ENCODE measurements around the gene TMEM30B.

TMEM30B gene

DNA sequence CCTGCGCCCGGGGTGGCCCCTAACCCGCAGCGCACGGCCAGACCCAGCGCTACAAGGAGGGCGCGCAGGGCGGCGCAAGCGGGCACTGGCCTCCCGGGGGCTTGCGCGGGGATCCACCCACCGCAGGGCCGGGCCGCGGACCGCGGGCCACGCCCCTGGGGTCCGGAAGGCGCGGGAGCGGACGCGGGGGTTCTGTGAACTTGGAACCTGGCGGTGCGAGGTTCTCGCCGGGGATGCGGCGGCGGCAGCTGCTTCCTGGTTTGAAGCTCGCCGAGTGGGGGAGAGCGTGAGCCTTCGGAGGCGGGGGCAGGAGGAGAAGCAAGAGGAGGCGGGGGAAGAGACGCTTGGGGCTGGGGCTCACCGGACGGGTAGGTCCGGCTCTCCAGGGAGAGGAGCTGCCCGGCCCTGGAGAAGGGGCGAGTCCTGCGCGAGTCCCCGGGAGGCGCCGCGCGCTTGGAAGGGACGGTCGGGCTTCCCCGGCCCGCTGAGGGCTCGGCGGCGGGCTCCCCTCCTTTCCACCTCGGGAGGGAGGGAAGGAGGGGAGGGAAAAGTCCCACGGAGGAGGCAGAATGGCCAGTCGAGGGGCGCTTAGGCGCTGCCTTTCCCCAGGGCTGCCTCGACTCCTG lies 40.4 kb upstream of the TMEM30B start, which contains the start of gene PRKCH (continued):
- TF ChIP-seq, protein P1, sequence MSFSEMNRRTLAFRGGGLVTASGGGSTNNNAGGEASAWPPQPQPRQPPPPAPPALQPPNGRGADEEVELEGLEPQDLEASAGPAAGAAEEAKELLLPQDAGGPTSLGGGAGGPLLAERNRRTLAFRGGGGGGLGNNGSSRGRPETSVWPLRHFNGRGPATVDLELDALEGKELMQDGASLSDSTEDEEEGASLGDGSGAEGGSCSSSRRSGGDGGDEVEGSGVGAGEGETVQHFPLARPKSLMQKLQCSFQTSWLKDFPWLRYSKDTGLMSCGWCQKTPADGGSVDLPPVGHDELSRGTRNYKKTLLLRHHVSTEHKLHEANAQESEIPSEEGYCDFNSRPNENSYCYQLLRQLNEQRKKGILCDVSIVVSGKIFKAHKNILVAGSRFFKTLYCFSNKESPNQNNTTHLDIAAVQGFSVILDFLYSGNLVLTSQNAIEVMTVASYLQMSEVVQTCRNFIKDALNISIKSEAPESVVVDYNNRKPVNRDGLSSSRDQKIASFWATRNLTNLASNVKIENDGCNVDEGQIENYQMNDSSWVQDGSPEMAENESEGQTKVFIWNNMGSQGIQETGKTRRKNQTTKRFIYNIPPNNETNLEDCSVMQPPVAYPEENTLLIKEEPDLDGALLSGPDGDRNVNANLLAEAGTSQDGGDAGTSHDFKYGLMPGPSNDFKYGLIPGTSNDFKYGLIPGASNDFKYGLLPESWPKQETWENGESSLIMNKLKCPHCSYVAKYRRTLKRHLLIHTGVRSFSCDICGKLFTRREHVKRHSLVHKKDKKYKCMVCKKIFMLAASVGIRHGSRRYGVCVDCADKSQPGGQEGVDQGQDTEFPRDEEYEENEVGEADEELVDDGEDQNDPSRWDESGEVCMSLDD (tag by site-specific recombination; IDR thresholded peaks at IDR 0.05), result peak; percentile 64; the same call in 1 of the 2 replicates
- TF ChIP-seq, protein P2, sequence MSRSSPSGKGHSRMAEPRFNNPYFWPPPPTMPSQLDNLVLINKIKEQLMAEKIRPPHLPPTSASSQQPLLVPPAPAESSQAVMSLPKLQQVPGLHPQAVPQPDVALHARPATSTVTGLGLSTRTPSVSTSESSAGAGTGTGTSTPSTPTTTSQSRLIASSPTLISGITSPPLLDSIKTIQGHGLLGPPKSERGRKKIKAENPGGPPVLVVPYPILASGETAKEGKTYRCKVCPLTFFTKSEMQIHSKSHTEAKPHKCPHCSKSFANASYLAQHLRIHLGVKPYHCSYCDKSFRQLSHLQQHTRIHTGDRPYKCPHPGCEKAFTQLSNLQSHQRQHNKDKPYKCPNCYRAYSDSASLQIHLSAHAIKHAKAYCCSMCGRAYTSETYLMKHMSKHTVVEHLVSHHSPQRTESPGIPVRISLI (tag by site-specific recombination; IDR thresholded peaks at IDR 0.05), result no peak
- TF ChIP-seq SCRT2 (tag by site-specific recombination; IDR thresholded peaks at IDR 0.05) (no peak), ZIC2 (tag by site-specific recombination; IDR thresholded peaks at IDR 0.05) (peak; percentile 48; the same call in 1 of the 2 replicates), PRDM1 (tag by site-specific recombination; IDR thresholded peaks at IDR 0.05) (no peak), KLF8 (tag by site-specific recombination; IDR thresholded peaks at IDR 0.05) (peak; percentile 57; the same call in 1 of the 2 replicates), ZNF311 (tag by site-specific recombination; IDR thresholded peaks at IDR 0.05; ENCODE audit: borderline replicate concordance) (no peak), ZNF621 (tag by site-specific recombination; IDR thresholded peaks at IDR 0.05) (no peak), ZNF214 (tag by site-specific recombination; IDR thresholded peaks at IDR 0.05; ENCODE audit: borderline replicate concordance) (no peak), ZNF335 (tag by site-specific recombination; conservative IDR thresholded peaks at IDR 0.05) (no peak), HOXA7 (CRISPR knock-in tag; IDR thresholded peaks at IDR 0.05; ENCODE audit: borderline replicate concordance) (no peak), ZNF658 (tag by site-specific recombination; IDR thresholded peaks at IDR 0.05) (no peak), ZNF37A (tag by site-specific recombination; IDR thresholded peaks at IDR 0.05) (no peak), GLI2 (tag by site-specific recombination; IDR thresholded peaks at IDR 0.05; ENCODE audit: borderline replicate concordance, low read depth) (no peak), ZNF140 (tag by site-specific recombination; IDR thresholded peaks at IDR 0.05) (no peak), OSR2 (tag by site-specific recombination; IDR thresholded peaks at IDR 0.05) (no peak), ZNF121 (tag by site-specific recombination; IDR thresholded peaks at IDR 0.05) (no peak), EGR2 (tag by site-specific recombination; IDR thresholded peaks at IDR 0.05; ENCODE audit: low read depth) (peak; percentile 54; the same call in 1 of the 2 replicates)
- TF ChIP-seq, protein P3, sequence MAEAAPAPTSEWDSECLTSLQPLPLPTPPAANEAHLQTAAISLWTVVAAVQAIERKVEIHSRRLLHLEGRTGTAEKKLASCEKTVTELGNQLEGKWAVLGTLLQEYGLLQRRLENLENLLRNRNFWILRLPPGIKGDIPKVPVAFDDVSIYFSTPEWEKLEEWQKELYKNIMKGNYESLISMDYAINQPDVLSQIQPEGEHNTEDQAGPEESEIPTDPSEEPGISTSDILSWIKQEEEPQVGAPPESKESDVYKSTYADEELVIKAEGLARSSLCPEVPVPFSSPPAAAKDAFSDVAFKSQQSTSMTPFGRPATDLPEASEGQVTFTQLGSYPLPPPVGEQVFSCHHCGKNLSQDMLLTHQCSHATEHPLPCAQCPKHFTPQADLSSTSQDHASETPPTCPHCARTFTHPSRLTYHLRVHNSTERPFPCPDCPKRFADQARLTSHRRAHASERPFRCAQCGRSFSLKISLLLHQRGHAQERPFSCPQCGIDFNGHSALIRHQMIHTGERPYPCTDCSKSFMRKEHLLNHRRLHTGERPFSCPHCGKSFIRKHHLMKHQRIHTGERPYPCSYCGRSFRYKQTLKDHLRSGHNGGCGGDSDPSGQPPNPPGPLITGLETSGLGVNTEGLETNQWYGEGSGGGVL (tag by site-specific recombination; IDR thresholded peaks at IDR 0.05), result peak; percentile 97
- TF ChIP-seq, protein P4, sequence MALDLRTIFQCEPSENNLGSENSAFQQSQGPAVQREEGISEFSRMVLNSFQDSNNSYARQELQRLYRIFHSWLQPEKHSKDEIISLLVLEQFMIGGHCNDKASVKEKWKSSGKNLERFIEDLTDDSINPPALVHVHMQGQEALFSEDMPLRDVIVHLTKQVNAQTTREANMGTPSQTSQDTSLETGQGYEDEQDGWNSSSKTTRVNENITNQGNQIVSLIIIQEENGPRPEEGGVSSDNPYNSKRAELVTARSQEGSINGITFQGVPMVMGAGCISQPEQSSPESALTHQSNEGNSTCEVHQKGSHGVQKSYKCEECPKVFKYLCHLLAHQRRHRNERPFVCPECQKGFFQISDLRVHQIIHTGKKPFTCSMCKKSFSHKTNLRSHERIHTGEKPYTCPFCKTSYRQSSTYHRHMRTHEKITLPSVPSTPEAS (tag by site-specific recombination; IDR thresholded peaks at IDR 0.05), result no peak
- TF ChIP-seq, protein P5, sequence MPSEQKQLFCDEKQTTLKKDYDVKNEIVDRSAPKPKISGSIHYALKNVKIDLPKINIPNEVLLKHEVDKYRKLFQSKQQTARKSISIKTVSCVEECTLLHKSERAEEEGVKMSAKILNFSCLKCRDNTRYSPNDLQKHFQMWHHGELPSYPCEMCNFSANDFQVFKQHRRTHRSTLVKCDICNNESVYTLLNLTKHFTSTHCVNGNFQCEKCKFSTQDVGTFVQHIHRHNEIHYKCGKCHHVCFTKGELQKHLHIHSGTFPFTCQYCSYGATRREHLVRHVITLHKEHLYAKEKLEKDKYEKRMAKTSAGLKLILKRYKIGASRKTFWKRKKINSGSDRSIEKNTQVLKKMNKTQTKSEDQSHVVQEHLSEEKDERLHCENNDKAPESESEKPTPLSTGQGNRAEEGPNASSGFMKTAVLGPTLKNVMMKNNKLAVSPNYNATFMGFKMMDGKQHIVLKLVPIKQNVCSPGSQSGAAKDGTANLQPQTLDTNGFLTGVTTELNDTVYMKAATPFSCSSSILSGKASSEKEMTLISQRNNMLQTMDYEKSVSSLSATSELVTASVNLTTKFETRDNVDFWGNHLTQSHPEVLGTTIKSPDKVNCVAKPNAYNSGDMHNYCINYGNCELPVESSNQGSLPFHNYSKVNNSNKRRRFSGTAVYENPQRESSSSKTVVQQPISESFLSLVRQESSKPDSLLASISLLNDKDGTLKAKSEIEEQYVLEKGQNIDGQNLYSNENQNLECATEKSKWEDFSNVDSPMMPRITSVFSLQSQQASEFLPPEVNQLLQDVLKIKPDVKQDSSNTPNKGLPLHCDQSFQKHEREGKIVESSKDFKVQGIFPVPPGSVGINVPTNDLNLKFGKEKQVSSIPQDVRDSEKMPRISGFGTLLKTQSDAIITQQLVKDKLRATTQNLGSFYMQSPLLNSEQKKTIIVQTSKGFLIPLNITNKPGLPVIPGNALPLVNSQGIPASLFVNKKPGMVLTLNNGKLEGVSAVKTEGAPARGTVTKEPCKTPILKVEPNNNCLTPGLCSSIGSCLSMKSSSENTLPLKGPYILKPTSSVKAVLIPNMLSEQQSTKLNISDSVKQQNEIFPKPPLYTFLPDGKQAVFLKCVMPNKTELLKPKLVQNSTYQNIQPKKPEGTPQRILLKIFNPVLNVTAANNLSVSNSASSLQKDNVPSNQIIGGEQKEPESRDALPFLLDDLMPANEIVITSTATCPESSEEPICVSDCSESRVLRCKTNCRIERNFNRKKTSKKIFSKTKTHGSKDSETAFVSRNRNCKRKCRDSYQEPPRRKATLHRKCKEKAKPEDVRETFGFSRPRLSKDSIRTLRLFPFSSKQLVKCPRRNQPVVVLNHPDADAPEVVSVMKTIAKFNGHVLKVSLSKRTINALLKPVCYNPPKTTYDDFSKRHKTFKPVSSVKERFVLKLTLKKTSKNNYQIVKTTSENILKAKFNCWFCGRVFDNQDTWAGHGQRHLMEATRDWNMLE (tag by site-specific recombination; conservative IDR thresholded peaks at IDR 0.05; ENCODE audit: low read depth), result no peak
- TF ChIP-seq, protein P6, sequence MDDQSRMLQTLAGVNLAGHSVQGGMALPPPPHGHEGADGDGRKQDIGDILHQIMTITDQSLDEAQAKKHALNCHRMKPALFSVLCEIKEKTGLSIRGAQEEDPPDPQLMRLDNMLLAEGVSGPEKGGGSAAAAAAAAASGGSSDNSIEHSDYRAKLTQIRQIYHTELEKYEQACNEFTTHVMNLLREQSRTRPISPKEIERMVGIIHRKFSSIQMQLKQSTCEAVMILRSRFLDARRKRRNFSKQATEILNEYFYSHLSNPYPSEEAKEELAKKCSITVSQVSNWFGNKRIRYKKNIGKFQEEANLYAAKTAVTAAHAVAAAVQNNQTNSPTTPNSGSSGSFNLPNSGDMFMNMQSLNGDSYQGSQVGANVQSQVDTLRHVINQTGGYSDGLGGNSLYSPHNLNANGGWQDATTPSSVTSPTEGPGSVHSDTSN (CRISPR knock-in tag; IDR thresholded peaks at IDR 0.05), result no peak
- TF ChIP-seq, protein P7, sequence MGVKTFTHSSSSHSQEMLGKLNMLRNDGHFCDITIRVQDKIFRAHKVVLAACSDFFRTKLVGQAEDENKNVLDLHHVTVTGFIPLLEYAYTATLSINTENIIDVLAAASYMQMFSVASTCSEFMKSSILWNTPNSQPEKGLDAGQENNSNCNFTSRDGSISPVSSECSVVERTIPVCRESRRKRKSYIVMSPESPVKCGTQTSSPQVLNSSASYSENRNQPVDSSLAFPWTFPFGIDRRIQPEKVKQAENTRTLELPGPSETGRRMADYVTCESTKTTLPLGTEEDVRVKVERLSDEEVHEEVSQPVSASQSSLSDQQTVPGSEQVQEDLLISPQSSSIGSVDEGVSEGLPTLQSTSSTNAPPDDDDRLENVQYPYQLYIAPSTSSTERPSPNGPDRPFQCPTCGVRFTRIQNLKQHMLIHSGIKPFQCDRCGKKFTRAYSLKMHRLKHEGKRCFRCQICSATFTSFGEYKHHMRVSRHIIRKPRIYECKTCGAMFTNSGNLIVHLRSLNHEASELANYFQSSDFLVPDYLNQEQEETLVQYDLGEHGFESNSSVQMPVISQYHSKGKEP (tag by site-specific recombination; IDR thresholded peaks at IDR 0.05), result peak; percentile 14; the same call in 1 of the 2 replicates
- TF ChIP-seq, protein P8, sequence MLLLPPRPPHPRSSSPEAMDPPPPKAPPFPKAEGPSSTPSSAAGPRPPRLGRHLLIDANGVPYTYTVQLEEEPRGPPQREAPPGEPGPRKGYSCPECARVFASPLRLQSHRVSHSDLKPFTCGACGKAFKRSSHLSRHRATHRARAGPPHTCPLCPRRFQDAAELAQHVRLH (tag by site-specific recombination; IDR thresholded peaks at IDR 0.05), result no peak
